ENCODE data around the gene PRXL2B.
"Not testable (repeated sequence)": the region's sequence is repeated elsewhere in the genome, so short reads cannot be mapped to it uniquely, and the experiment has no call there.

PRXL2B gene

GRCh38 chr1:2550309-2550861 lies 36.2 kb upstream of the PRXL2B start:
- DNase-seq: not testable (repeated sequence)

- not testable (repeated sequence) for DNase-seq
Measured at GRCh38 chr1:2551544-2551943, 35.0 kb upstream of the PRXL2B start.

GRCh38 chr1:2552189-2552588 lies 34.4 kb upstream of the PRXL2B start:
- DNase-seq: no peak

- not testable (repeated sequence) for DNase-seq
Measured at GRCh38 chr1:2553076-2553475, 33.5 kb upstream of the PRXL2B start.

GRCh38 chr1:2553871-2554620 lies 32.5 kb upstream of the PRXL2B start:
- no peak for DNase-seq

- DNase-seq: no peak
Measured at GRCh38 chr1:2554621-2555387, 31.8 kb upstream of the PRXL2B start.

GRCh38 chr1:2555634-2556276 lies 30.8 kb upstream of the PRXL2B start:
- no peak for DNase-seq

GRCh38 chr1:2556277-2556677 lies 30.3 kb upstream of the PRXL2B start, which contains the start of gene TNFRSF14:
TSS of gene TNFRSF14 (plus strand) at chr1:2556371. CDS start at chr1:2556665, 294 bp downstream.
- DNase-seq: peak; percentile 37

- no peak for DNase-seq
Measured at GRCh38 chr1:2556678-2557481, 29.7 kb upstream of the PRXL2B start.

- DNase-seq: no peak
Measured at GRCh38 chr1:2557482-2558400, 28.8 kb upstream of the PRXL2B start.

GRCh38 chr1:2558420-2558819 lies 28.2 kb upstream of the PRXL2B start:
- DNase-seq: no peak

GRCh38 chr1:2558861-2559260 lies 27.7 kb upstream of the PRXL2B start:
- DNase-seq: no peak

- DNase-seq: no peak
Measured at GRCh38 chr1:2559509-2560298, 26.9 kb upstream of the PRXL2B start.

- no peak for DNase-seq
Measured at GRCh38 chr1:2560299-2561073, 26.1 kb upstream of the PRXL2B start.

- no peak for DNase-seq
Measured at GRCh38 chr1:2561446-2561845, 25.1 kb upstream of the PRXL2B start.

GRCh38 chr1:2561898-2562895 lies 24.4 kb upstream of the PRXL2B start:
- DNase-seq: no peak

- no peak for DNase-seq
Measured at GRCh38 chr1:2563205-2563604, 23.4 kb upstream of the PRXL2B start.

Measured in fibroblast of skin of abdomen (primary cell).